ENCODE results near the gene ENDOV.

The ENDOV gene

GRCh38 chr17:80468781-80469493, 54.0 kb downstream of the ENDOV start:
- TF ChIP-seq CTCF (IDR thresholded peaks at IDR 0.05; ENCODE audit: borderline replicate concordance, insufficient read depth, low read depth, low read length), result no peak

GRCh38 chr17:80469667-80470066, 54.7 kb downstream of the ENDOV start:
- no peak for TF ChIP-seq CTCF (IDR thresholded peaks at IDR 0.05; ENCODE audit: borderline replicate concordance, insufficient read depth, low read depth, low read length)
- no peak overlapping the region for H3K4me3 ChIP-seq (ENCODE audit: low read depth, low read length)

More at GRCh38 chr17:80468781-80469493, 54.0 kb downstream of the ENDOV start:
- no peak overlapping the region for H3K4me3 ChIP-seq (ENCODE audit: low read depth, low read length)

- TF ChIP-seq CTCF (IDR thresholded peaks at IDR 0.05; ENCODE audit: borderline replicate concordance, insufficient read depth, low read depth, low read length), result no peak
- no peak overlapping the region for H3K4me3 ChIP-seq (ENCODE audit: low read depth, low read length)
These were observed 55.6 kb downstream of the ENDOV start for GRCh38 chr17:80470603-80471002.

GRCh38 chr17:80471922-80472321, 57.0 kb downstream of the ENDOV start:
- no peak overlapping the region for H3K4me3 ChIP-seq (ENCODE audit: low read depth, low read length)
- TF ChIP-seq CTCF (IDR thresholded peaks at IDR 0.05; ENCODE audit: borderline replicate concordance, insufficient read depth, low read depth, low read length), result no peak

GRCh38 chr17:80472996-80473395, 58.0 kb downstream of the ENDOV start:
- TF ChIP-seq CTCF (IDR thresholded peaks at IDR 0.05; ENCODE audit: borderline replicate concordance, insufficient read depth, low read depth, low read length), result no peak
- H3K4me3 ChIP-seq (ENCODE audit: low read depth, low read length), result no peak overlapping the region

- H3K4me3 ChIP-seq (ENCODE audit: low read depth, low read length), result no peak overlapping the region
These were observed 58.7 kb downstream of the ENDOV start for GRCh38 chr17:80473701-80474100.

More at GRCh38 chr17:80473701-80474100, 58.7 kb downstream of the ENDOV start:
- no peak for TF ChIP-seq CTCF (IDR thresholded peaks at IDR 0.05; ENCODE audit: borderline replicate concordance, insufficient read depth, low read depth, low read length)

All from GM12875 (cell line).